GM18868 (cell line): Measurements from ENCODE around the gene GHR.

Source experiments
- ATAC-seq: cut with Tn5 transposase; IDR thresholded peaks from one replicate; pipeline ENCODE4 v1.9.1; 2021; ENCODE audit warnings: mild to moderate bottlenecking, moderate library complexity; ENCODE audit not compliant: unreplicated experiment

Gene GHR

DNA sequence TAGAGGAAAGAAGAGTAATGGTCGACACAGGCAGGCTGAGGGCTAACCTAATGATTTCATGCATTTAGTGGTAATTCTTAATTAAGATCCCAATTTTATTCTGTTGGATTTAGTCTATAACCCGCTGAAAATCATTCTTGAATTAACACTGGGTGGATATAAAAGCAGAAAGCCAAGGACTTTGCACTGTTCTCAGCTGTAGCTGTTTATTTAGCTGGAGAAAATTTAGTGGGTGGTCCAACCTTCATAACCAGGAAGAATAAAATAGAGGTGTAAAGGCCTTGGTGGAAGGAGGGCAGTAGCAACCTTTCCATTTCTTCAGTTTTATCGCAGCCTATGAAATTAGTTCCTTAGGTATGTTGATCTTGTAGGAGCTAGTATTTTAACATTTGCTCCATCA, 92.3 kb downstream of the GHR start:
- ATAC-seq: no peak

- no peak for ATAC-seq
Observed at GRCh38 chr5:42516282-42517042, 93.2 kb downstream of the GHR start.

DNA sequence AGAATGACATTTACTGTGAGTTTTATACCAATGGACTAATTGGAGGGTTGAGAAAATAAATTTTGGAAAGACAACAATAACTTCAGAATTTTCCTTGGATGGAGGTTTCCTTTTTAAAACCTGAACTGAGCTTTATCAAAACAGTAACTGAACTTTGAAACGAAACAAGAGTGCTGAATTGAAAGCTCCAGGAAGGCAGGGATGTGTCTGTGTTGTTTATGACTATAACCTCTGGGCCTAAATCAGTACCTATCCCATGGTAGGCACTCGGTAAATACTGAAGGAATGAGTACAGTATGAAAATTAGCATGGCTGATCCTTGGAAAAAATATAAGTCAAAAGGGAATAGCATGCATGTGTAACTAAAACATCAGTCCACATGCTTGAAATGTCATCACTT, 93.9 kb downstream of the GHR start:
- ATAC-seq: no peak

GRCh38 chr5:42518595-42519221, 95.5 kb downstream of the GHR start:
- ATAC-seq: no peak

GRCh38 chr5:42520203-42520602, 97.0 kb downstream of the GHR start:
- no peak for ATAC-seq

DNA sequence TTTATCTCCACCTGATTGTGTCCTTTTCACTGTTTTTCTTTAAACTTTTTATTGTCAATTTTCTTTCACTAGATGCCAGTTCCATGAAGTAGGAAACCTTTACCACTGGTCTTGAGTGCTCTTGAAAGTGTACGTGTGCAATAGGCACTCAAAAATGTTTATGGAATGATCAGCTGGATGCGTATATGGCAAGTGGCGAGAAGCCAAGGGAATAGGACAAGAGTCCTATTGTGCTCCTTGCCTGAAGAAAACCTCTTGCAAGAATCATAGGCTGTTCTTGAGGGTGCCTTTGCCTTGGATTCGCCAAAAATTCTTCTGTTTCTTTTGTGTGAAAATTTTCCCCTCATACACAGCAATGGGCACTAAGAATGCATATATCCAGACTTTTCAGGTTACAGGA, 97.7 kb downstream of the GHR start:
- no peak for ATAC-seq

- no peak for ATAC-seq
Observed at GRCh38 chr5:42521406-42521805, 98.2 kb downstream of the GHR start.

DNA sequence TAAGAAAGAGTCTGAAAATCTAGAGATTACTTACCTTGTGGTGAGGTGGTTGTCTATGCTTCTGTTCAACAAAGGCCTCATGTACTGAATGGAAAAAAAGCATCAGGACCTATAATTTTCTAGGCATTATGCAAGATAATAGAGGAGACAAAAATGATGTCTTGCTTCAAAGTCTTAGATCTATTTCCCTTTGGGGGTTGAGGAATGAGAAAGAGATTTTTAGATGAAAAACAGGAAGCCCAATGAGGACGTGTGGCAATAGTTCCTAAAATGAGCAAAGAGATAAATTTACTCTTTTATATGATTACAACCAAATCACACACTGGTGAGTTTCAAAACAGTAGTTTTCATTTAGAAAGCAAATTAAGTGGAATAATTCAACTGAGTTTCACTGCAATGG, 99.5 kb downstream of the GHR start:
- no peak for ATAC-seq

DNA sequence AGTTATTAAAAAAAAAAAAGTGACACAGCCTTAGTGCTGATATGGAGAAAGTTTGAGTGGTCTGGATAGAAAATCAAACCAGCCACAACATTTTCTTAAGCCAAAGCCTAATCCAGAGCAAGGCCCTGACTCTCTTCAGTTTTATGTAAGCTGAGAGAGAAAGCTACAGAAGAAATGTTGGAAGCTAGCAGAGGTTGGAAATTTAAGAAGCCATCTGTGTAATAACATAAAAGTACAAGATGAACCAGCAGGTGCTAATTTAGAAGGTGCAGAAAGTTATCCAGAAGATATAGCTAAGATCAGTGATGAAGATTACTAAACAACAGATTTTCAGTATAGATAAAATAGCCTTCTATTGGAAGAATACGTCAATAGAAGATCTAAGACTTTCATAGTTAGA, 102.9 kb downstream of the GHR start:
- no peak for ATAC-seq

DNA sequence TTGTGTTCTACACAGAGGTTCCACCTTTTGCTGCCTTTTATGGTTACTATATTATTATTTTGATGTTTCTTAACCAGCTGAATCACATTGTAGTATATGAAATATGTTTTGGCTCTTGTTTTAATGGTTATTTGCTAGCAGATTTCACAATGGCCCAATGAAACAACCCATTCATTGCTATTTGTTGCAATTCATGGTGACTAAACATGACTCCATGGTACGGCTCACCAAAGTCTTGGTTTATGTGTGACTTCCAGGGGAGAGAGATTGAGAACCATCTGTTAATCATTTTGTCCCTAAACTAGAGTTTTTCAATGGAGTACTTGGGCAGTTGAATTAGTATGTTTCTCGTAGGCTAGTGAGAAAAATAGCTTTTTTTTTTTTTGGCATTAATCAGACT, 108.4 kb downstream of the GHR start:
- ATAC-seq: no peak

- ATAC-seq: no peak
Observed at GRCh38 chr5:42542106-42542505, 118.9 kb downstream of the GHR start.

- no peak for ATAC-seq
Observed at GRCh38 chr5:42543774-42544173, 120.5 kb downstream of the GHR start.

DNA sequence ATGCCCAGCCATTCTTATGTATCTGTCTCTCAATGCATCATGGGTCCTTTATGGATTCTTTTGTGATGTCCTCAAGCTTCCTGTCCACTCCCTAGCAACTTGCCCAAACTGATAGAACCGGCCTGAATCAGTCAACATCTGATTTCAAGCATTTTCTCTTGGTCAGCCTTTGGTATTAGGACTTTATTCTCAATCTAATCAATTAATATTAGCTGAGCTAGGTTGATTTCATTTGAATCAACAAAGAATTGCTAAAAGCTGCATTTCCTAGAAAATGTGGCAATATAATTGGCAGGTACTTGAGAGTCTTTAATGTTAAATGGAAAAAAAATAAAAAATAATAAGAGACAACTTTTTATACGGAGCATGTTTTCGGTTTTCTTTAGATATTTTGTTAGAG, 121.8 kb downstream of the GHR start:
- no peak for ATAC-seq

GRCh38 chr5:42547141-42547540, 123.9 kb downstream of the GHR start:
- ATAC-seq: no peak

GRCh38 chr5:42547894-42548293, 124.7 kb downstream of the GHR start:
- no peak for ATAC-seq

DNA sequence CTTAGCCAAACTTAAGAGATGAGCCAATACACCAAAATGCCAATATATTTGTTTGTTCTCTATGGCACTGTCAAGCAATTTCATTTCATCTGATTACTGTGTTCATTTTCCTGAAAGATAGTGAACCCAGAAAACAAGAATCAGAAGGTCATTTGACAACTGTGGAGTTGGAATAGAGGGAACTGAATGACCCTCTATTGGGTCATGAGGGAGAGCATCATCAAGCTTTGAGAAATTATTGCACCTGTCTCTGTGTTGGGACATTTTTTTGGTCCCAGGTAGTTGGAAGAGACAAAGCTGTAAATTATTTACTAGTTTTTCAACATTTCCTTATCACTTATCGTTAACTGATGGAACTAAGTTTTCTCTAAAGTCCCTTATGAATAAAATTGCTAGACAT, 129.4 kb downstream of the GHR start:
- no peak for ATAC-seq

- no peak for ATAC-seq
Observed at GRCh38 chr5:42553461-42553860, 130.2 kb downstream of the GHR start.

- no peak for ATAC-seq
Observed at GRCh38 chr5:42555010-42555409, 131.8 kb downstream of the GHR start.

DNA sequence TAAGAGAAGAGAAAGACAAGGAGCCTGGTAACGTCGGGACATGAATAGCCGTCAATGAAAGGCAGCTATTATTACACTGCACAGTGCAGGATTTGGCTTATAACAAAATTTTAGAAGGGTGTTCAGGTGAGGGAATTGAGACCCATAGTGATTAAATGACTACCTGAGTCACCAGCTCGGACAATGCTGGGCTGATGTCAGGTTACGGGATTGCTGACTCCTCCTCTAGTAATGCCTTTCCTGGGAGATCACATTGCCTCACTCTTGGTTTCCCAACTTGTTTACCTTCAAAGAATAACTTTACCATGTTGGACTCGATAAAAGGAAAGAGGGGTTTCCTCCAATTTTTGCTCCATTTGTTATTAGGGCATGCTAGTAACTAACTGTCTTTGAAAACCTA, 132.6 kb downstream of the GHR start:
- no peak for ATAC-seq

DNA sequence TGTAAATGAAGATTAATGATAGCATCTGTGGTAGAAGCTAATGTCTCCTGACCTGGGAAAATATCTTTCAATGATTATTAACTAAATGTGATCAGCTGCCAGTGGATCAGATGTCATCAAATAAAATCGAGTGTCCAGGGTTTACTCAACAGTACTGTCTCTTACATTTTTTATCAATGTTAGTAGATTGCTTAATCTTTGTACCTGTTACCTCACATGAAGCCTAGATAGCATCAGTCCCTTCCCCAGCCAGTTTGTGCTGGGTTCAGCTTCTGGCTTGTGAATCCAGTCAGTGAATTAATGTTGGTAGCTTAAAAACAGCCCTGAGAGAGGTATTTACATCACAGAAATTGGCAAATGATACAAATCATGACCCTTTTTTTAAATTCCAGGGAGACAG, 134.4 kb downstream of the GHR start:
- ATAC-seq: no peak

GRCh38 chr5:42561656-42562055, 138.4 kb downstream of the GHR start:
- no peak for ATAC-seq

DNA sequence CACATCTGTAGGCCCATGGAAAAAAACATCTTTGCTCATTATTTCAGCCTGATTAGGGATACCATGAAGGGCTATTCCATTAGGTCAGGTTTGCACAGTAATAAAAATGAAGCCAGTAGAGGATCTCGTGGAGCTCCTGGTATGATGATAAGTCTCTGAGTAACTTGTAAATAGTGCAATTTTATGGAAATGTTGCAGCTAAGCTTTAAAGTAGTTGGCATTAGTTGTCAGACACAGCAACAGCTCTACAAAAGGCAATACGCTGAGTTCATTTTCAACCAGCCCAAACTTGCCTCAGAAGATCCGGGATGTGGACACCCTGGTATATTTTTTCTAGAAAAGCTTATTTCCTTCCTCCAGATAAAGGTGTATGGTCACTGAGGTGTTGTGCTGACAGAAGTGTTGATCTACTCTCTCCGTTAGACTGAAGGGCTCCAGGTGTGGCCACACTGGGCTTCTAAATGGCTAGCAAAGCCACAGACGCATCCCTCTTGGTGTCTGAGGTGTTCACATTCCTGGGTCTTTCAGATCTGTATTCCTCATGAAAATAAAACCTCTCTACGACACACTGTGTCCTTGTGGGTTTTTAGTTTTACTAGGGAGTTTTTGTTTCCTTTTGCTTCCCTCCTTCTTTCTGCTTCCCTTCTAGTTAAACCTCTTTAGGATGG, 141.6 kb downstream of the GHR start:
- ATAC-seq: no peak
